Measurements from ENCODE around the gene MICA.

DNA sequence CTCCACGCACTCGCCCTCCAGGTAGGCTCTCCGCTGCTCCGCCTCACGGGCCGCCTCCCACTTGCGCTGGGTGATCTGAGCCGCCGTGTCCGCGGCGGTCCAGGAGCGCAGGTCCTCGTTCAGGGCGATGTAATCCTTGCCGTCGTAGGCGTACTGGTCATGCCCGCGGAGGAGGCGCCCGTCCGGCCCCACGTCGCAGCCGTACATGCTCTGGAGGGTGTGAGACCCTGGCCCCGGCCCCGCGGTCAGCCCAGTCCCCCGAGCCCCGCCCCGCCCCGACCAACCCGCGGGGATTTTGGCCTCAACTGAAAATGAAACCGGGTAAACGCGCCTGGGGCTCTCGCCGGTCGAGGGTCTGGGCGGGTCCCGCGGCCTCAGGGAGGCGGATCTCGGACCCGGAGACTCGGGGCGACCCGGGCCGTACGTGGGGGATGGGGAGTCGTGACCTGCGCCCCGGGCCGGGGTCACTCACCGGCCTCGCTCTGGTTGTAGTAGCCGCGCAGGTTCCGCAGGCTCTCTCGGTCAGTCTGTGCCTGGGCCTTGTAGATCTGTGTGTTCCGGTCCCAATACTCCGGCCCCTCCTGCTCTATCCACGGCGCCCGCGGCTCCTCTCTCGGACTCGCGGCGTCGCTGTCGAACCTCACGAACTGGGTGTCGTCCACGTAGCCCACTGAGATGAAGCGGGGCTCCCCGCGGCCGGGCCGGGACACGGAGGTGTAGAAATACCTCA lies 47.0 kb upstream of the MICA start:
- TF ChIP-seq, protein P1, sequence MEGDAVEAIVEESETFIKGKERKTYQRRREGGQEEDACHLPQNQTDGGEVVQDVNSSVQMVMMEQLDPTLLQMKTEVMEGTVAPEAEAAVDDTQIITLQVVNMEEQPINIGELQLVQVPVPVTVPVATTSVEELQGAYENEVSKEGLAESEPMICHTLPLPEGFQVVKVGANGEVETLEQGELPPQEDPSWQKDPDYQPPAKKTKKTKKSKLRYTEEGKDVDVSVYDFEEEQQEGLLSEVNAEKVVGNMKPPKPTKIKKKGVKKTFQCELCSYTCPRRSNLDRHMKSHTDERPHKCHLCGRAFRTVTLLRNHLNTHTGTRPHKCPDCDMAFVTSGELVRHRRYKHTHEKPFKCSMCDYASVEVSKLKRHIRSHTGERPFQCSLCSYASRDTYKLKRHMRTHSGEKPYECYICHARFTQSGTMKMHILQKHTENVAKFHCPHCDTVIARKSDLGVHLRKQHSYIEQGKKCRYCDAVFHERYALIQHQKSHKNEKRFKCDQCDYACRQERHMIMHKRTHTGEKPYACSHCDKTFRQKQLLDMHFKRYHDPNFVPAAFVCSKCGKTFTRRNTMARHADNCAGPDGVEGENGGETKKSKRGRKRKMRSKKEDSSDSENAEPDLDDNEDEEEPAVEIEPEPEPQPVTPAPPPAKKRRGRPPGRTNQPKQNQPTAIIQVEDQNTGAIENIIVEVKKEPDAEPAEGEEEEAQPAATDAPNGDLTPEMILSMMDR (IDR thresholded peaks at IDR 0.05), result no peak
- TF ChIP-seq POLR2A (IDR thresholded peaks at IDR 0.05), result peak in 1 of 3 donors; percentile 19

Measured in body of pancreas (tissue), 4 donors.